HCT116 (cell line): ENCODE data around the gene NAV1. TPM values are rescaled to one million over a fixed set of nuclear protein-coding genes. Genes with fewer than 3 reads are reported as not detected.

Experiments
- ATAC-seq: fragments of 200-7000 bp; cut with Tn5 transposase; 2 replicates; pipeline ENCODE4 v1.9.1; 2020; ENCODE audit warnings: mild to moderate bottlenecking, moderate library complexity
- BruUV-seq: library from RNA; stranded (reverse); fragments of 400-500 nt; replicated peaks from 2 replicates; lab custom pipeline; 2021; lab: Mats Ljungman, UMichigan
- CTCF ChIA-PET: fragments of 300-600 bp; sonication (Branson Sonifier 250); formaldehyde crosslinking; loops from one replicate; lab custom pipeline; 2021; ENCODE audit warnings: antibody characterized with exemption; lab: Charles Lee
- POLR2A ChIA-PET: fragments of 300-600, 350-600 bp; sonication (Branson Sonifier 250); formaldehyde crosslinking; loops from one replicate; lab custom pipeline; 2021; ENCODE audit warnings: antibody characterized with exemption; lab: Charles Lee
- RAD21 ChIA-PET, 2 experiments: fragments of 300-600 bp; sonication (Branson Sonifier 250); formaldehyde crosslinking; loops; one replicate each; lab custom pipeline; 2023; ENCODE audit warnings: low total read pairs in 2 of 2; ENCODE audit not compliant: uncharacterized antibody in 2 of 2, unreplicated experiment in 2 of 2, low non-redundant PET in 1 of 2; lab: Charles Lee
- DNase-seq: peaks from one replicate; pipeline ENCODE4 v3.0.0-alpha.2; 2010; ENCODE audit warnings: low read depth, low spot score
- H2AFZ ChIP-seq: fragments of 200-600 bp; shearing (Covaris generic), sonication (generic); 2 replicates; pipeline ENCODE4 v1.6.1; 2017; ENCODE audit warnings: low read depth, mixed run types, mixed read lengths, antibody characterized with exemption, low read length; ENCODE audit not compliant: poor library complexity, severe bottlenecking
- H3K27ac ChIP-seq: 2 replicates; pipeline ENCODE4 v1.5.1; 2012; ENCODE audit warnings: low read depth, low read length
- H3K27me3 ChIP-seq: fragments of 200-600 bp; sonication (generic); 2 replicates; pipeline ENCODE4 v1.6.1; 2016; ENCODE audit warnings: mixed run types, low read length, mixed read lengths; ENCODE audit not compliant: insufficient read depth
- H3K36me3 ChIP-seq, 2 experiments: fragments of 200-500 bp in 1 of 2; fragments of 200-600 bp in 1 of 2; sonication (Bioruptor generic) in 1 of 2; sonication (generic) in 1 of 2; 2 replicates each; pipeline versions ENCODE4 v1.5.1 to v1.6.1; 2014 to 2016; ENCODE audit warnings: low read length in 2 of 2, inconsistent platforms in 1 of 2, mixed read lengths in 1 of 2, mixed run types in 1 of 2; ENCODE audit not compliant: insufficient read depth in 2 of 2, control insufficient read depth in 1 of 2
- H3K4me1 ChIP-seq, 2 experiments: fragments of 200-600 bp in 1 of 2; sonication (generic) in 1 of 2; 2 replicates each; pipeline versions ENCODE4 v1.5.1 to v1.6.1; 2012 to 2017; ENCODE audit warnings: low read length in 2 of 2, inconsistent platforms in 1 of 2, mild to moderate bottlenecking in 1 of 2, mixed read lengths in 1 of 2, mixed run types in 1 of 2, moderate library complexity in 1 of 2; ENCODE audit not compliant: insufficient read depth in 2 of 2, control insufficient read depth in 1 of 2
- H3K4me2 ChIP-seq: fragments of 200-600 bp; sonication (generic); 2 replicates; pipeline ENCODE4 v1.6.1; 2017; ENCODE audit warnings: mixed run types, low read length, mixed read lengths
- H3K4me3 ChIP-seq, 2 experiments: fragments of 200-600 bp in 1 of 2; sonication (generic) in 1 of 2; replicated peaks in 1 of 2; 2 replicates each; pipeline ENCODE4 v1.5.1; 2011 to 2016; ENCODE audit warnings: low read length in 2 of 2, control low read depth in 1 of 2, low read depth in 1 of 2, mild to moderate bottlenecking in 1 of 2, mixed read lengths in 1 of 2, mixed run types in 1 of 2
- H3K79me2 ChIP-seq: fragments of 200-600 bp; sonication (generic); 2 replicates; pipeline ENCODE4 v1.6.1; 2017; ENCODE audit warnings: mild to moderate bottlenecking, mixed run types, low read length, moderate library complexity, mixed read lengths; ENCODE audit not compliant: insufficient read depth
- H3K9ac ChIP-seq: fragments of 200-600 bp; sonication (generic); 2 replicates; pipeline ENCODE4 v1.6.1; 2016; ENCODE audit warnings: low read length, mixed read lengths
- H3K9me2 ChIP-seq: fragments of 200-600 bp; sonication (generic), shearing (Covaris generic); 2 replicates; pipeline ENCODE4 v1.6.1; 2017; ENCODE audit warnings: mixed run types, mild to moderate bottlenecking, moderate library complexity; ENCODE audit not compliant: insufficient read depth
- H3K9me3 ChIP-seq, 2 experiments: fragments of 200-500 bp in 1 of 2; fragments of 200-600 bp in 1 of 2; sonication (Bioruptor generic) in 1 of 2; sonication (generic) in 1 of 2; 2 replicates each; pipeline ENCODE4 v1.6.1; 2014 to 2017; ENCODE audit warnings: low read length in 2 of 2, mixed read lengths in 2 of 2, inconsistent platforms in 1 of 2, low read depth in 1 of 2, mild to moderate bottlenecking in 1 of 2, mixed run types in 1 of 2, moderate library complexity in 1 of 2; ENCODE audit not compliant: control insufficient read depth in 1 of 2, insufficient read depth in 1 of 2
- H4K20me1 ChIP-seq: fragments of 200-600 bp; sonication (generic), shearing (Covaris generic); 2 replicates; pipeline ENCODE4 v1.6.1; 2017; ENCODE audit warnings: mixed run types, mild to moderate bottlenecking, moderate library complexity; ENCODE audit not compliant: insufficient read depth
- CEBPB ChIP-seq: IDR thresholded peaks from 2 replicates; pipeline ENCODE4 v1.6.1; 2012; ENCODE audit warnings: low read depth
- EGR1 ChIP-seq: IDR thresholded peaks from 2 replicates; pipeline ENCODE4 v1.6.1; 2012; ENCODE audit warnings: low read depth
- EZH2phosphoT487 ChIP-seq: fragments of 200-600 bp; IDR thresholded peaks from 2 replicates; pipeline ENCODE4 v1.6.1; 2018; ENCODE audit warnings: antibody characterized with exemption, borderline replicate concordance
- JUND ChIP-seq: IDR thresholded peaks from 2 replicates; pipeline ENCODE4 v1.6.1; 2012
- SP1 ChIP-seq: IDR thresholded peaks from 2 replicates; pipeline ENCODE4 v1.6.1; 2012; ENCODE audit warnings: low read depth
- ZNF274 ChIP-seq: fragments of 200-500 bp; sonication (Bioruptor generic); IDR thresholded peaks from 2 replicates; pipeline ENCODE4 v1.6.1; 2014; ENCODE audit warnings: mild to moderate bottlenecking, low read depth, low read length, inconsistent platforms
- intact Hi-C: fragments of 100-400 bp; cut with micrococcal nuclease; formaldehyde crosslinking; loops from 2 replicates; pipeline ENCODE4 v1.10.0; 2022
- total RNA-seq: library from RNA; stranded (reverse); gene quantifications from one replicate; pipeline ENCODE4 v1.2.1, GENCODE V29; 2021; ENCODE audit not compliant: unreplicated experiment
- TF ChIP-seq, protein P1 (sequence below): IDR thresholded peaks from 2 replicates; pipeline ENCODE4 v1.6.1; 2011; ENCODE audit warnings: mild to moderate bottlenecking, low read length, moderate library complexity; ENCODE audit not compliant: insufficient replicate concordance; ENCODE audit errors: extremely low read depth
- TF ChIP-seq, protein P2 (sequence below), 3 experiments: fragments of 200-600 bp in 1 of 3; sonication (generic) in 1 of 3; IDR thresholded peaks in 2 of 3; conservative IDR thresholded peaks in 1 of 3; 2 replicates each; pipeline ENCODE4 v1.5.1; 2012 to 2017; ENCODE audit warnings: low read depth in 2 of 3, low read length in 2 of 3, antibody characterized with exemption in 1 of 3, borderline replicate concordance in 1 of 3, control low read depth in 1 of 3, mild to moderate bottlenecking in 1 of 3, mixed read lengths in 1 of 3, mixed run types in 1 of 3, moderate library complexity in 1 of 3; ENCODE audit not compliant: insufficient read depth in 1 of 3
- TF ChIP-seq, protein P3 (sequence below): IDR thresholded peaks from 2 replicates; pipeline ENCODE4 v1.6.1; 2012; ENCODE audit warnings: low read depth

The NAV1 gene
- total RNA-seq, 1 experiment from 2014 or later, result 22.8 TPM

- ATAC-seq (no peak; the same call in 1 of the 2 replicates), DNase-seq (no peak)
- intact Hi-C loops, result no loop called here
- ChIA-PET POLR2A (interaction anchor here (0.9 kb wide), 1 partner anchor 12 kb away, joined by 3 read pairs; no protein-coding TSS in a partner anchor), RAD21 (no interaction called here), CTCF (interaction anchor here (2.8 to 3.3 kb wide), 2 partner anchors 11 to 20 kb away, joined by 14 to 23 read pairs; no protein-coding TSS in a partner anchor)
- Histone ChIP-seq H4K20me1 (no peaks in the 10 kb centered on the region), H3K9me2 (no peaks in the 10 kb centered on the region), H3K4me1 (peaks cover 3 to 11% of the 10 kb centered on the region in 2 experiments; a peak in 3 of 4 replicates), H3K9me3 (no peaks in the 10 kb centered on the region), H3K4me2 (no peak overlapping the region), H3K79me2 (peaks cover 6% of the 10 kb centered on the region; the same call in 1 of the 2 replicates), H3K9ac (no peak overlapping the region), H3K4me3 (no peak overlapping the region), H2AFZ (no peak overlapping the region), H3K36me3 (no peaks in the 10 kb centered on the region), H3K27ac (no peak overlapping the region), H3K27me3 (no peaks in the 10 kb centered on the region)
- BruUV-seq, result no TSS peak
- TF ChIP-seq JUND (no peak), CEBPB (no peak), EZH2phosphoT487 (no peak), SP1 (no peak), ZNF274 (no peak), EGR1 (no peak)
- TF ChIP-seq, protein P1, sequence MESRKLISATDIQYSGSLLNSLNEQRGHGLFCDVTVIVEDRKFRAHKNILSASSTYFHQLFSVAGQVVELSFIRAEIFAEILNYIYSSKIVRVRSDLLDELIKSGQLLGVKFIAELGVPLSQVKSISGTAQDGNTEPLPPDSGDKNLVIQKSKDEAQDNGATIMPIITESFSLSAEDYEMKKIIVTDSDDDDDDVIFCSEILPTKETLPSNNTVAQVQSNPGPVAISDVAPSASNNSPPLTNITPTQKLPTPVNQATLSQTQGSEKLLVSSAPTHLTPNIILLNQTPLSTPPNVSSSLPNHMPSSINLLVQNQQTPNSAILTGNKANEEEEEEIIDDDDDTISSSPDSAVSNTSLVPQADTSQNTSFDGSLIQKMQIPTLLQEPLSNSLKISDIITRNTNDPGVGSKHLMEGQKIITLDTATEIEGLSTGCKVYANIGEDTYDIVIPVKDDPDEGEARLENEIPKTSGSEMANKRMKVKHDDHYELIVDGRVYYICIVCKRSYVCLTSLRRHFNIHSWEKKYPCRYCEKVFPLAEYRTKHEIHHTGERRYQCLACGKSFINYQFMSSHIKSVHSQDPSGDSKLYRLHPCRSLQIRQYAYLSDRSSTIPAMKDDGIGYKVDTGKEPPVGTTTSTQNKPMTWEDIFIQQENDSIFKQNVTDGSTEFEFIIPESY, result no peak
- TF ChIP-seq, protein P2, sequence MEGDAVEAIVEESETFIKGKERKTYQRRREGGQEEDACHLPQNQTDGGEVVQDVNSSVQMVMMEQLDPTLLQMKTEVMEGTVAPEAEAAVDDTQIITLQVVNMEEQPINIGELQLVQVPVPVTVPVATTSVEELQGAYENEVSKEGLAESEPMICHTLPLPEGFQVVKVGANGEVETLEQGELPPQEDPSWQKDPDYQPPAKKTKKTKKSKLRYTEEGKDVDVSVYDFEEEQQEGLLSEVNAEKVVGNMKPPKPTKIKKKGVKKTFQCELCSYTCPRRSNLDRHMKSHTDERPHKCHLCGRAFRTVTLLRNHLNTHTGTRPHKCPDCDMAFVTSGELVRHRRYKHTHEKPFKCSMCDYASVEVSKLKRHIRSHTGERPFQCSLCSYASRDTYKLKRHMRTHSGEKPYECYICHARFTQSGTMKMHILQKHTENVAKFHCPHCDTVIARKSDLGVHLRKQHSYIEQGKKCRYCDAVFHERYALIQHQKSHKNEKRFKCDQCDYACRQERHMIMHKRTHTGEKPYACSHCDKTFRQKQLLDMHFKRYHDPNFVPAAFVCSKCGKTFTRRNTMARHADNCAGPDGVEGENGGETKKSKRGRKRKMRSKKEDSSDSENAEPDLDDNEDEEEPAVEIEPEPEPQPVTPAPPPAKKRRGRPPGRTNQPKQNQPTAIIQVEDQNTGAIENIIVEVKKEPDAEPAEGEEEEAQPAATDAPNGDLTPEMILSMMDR (IDR thresholded peaks at IDR 0.05 in 2 of 3, conservative IDR thresholded peaks at IDR 0.05 in 1 of 3; ENCODE audit: borderline replicate concordance in 1 of 3, insufficient read depth in 1 of 3, low read depth in 2 of 3, low read length in 2 of 3), result no peak
- TF ChIP-seq, protein P3, sequence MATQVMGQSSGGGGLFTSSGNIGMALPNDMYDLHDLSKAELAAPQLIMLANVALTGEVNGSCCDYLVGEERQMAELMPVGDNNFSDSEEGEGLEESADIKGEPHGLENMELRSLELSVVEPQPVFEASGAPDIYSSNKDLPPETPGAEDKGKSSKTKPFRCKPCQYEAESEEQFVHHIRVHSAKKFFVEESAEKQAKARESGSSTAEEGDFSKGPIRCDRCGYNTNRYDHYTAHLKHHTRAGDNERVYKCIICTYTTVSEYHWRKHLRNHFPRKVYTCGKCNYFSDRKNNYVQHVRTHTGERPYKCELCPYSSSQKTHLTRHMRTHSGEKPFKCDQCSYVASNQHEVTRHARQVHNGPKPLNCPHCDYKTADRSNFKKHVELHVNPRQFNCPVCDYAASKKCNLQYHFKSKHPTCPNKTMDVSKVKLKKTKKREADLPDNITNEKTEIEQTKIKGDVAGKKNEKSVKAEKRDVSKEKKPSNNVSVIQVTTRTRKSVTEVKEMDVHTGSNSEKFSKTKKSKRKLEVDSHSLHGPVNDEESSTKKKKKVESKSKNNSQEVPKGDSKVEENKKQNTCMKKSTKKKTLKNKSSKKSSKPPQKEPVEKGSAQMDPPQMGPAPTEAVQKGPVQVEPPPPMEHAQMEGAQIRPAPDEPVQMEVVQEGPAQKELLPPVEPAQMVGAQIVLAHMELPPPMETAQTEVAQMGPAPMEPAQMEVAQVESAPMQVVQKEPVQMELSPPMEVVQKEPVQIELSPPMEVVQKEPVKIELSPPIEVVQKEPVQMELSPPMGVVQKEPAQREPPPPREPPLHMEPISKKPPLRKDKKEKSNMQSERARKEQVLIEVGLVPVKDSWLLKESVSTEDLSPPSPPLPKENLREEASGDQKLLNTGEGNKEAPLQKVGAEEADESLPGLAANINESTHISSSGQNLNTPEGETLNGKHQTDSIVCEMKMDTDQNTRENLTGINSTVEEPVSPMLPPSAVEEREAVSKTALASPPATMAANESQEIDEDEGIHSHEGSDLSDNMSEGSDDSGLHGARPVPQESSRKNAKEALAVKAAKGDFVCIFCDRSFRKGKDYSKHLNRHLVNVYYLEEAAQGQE, result no peak
These were observed 37.8 kb upstream of the NAV1 start for GRCh38 chr1:201501144-201501543.
